OCI-LY7 (cell line): ENCODE results near the gene TNIK.

Experiments used
- EZH2phosphoT487 ChIP-seq: fragments of 200-600 bp; sonication (generic); IDR thresholded peaks from 2 replicates; pipeline ENCODE4 v1.6.1; 2018; ENCODE audit warnings: low read depth, borderline replicate concordance, mild to moderate bottlenecking, mixed run types, antibody characterized with exemption, low read length, moderate library complexity, mixed read lengths
- TF ChIP-seq, protein P1 (sequence below): fragments of 200-600 bp; sonication (generic); conservative IDR thresholded peaks from 2 replicates; pipeline ENCODE4 v1.5.1; 2014; ENCODE audit warnings: mild to moderate bottlenecking, antibody characterized with exemption, low read length, moderate library complexity, mixed read lengths

DNA sequence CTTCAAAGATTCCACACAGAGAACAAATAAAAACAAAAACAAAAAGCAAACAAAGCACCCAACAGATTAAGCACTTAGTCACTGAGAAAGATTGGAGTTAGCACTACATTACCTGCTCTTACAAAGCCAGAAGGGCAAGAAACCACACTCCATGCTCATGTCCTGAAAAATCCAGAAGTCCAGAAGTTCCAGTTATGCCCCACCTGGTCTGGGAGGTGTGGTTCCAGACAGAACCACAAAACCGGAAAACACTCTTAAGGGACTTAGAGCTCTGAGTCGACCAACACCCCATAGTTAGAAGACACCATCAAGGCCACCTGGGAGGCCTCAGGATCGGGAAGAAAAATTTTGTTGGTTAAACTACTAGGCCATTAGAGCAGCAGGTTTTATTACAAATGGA, 88.9 kb downstream of the TNIK start:
- TF ChIP-seq, protein P1, sequence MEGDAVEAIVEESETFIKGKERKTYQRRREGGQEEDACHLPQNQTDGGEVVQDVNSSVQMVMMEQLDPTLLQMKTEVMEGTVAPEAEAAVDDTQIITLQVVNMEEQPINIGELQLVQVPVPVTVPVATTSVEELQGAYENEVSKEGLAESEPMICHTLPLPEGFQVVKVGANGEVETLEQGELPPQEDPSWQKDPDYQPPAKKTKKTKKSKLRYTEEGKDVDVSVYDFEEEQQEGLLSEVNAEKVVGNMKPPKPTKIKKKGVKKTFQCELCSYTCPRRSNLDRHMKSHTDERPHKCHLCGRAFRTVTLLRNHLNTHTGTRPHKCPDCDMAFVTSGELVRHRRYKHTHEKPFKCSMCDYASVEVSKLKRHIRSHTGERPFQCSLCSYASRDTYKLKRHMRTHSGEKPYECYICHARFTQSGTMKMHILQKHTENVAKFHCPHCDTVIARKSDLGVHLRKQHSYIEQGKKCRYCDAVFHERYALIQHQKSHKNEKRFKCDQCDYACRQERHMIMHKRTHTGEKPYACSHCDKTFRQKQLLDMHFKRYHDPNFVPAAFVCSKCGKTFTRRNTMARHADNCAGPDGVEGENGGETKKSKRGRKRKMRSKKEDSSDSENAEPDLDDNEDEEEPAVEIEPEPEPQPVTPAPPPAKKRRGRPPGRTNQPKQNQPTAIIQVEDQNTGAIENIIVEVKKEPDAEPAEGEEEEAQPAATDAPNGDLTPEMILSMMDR: no peak
- no peak for TF ChIP-seq EZH2phosphoT487
